K562 (cell line): ENCODE data around the gene CCDC183.

Source experiments
- GABPA ChIP-seq: fragments of 200-800 bp; sonication (Bioruptor generic); conservative IDR thresholded peaks from 2 replicates; pipeline ENCODE4 v1.6.1; 2016; ENCODE audit warnings: low read depth, missing genetic modification characterization, missing compliant biosample characterization
- GTF2A2 ChIP-seq: IDR thresholded peaks from 2 replicates; pipeline ENCODE4 v1.6.1; 2016; ENCODE audit warnings: mild to moderate bottlenecking, missing genetic modification characterization, missing compliant biosample characterization
- MEF2A ChIP-seq: IDR thresholded peaks from 2 replicates; pipeline ENCODE4 v1.6.1; 2011; ENCODE audit warnings: low read depth, mild to moderate bottlenecking, low read length, moderate library complexity; ENCODE audit not compliant: control insufficient read depth
- NCOA1 ChIP-seq: fragments of 450-650 bp; IDR thresholded peaks from 2 replicates; pipeline ENCODE4 v1.6.1; 2016; ENCODE audit warnings: low read depth
- POLR2A ChIP-seq: fragments of 450-650 bp; conservative IDR thresholded peaks from 2 replicates; pipeline ENCODE4 v1.6.1; 2016
- RBBP5 ChIP-seq: fragments of 200-600 bp; sonication (generic); IDR thresholded peaks from 2 replicates; pipeline ENCODE4 v1.6.1; 2012; ENCODE audit warnings: borderline replicate concordance, mild to moderate bottlenecking, low read length, control low read depth, inconsistent platforms; ENCODE audit not compliant: insufficient read depth, poor library complexity, severe bottlenecking
- SRF ChIP-seq, 2 experiments: fragments of 250-450, 450-650 bp in 1 of 2; sonication (Bioruptor Pico) in 1 of 2; sonication (generic) in 1 of 2; formaldehyde crosslinking; IDR thresholded peaks; 2 replicates each; pipeline versions ENCODE4 v1.5.0 to v1.5.1; 2020 to 2022; ENCODE audit warnings: mild to moderate bottlenecking in 1 of 2, missing genetic modification reagents in 1 of 2
- YBX1 ChIP-seq: fragments of 450-650 bp; IDR thresholded peaks from 2 replicates; pipeline ENCODE4 v1.7.1; 2016; ENCODE audit warnings: mild to moderate bottlenecking
- TF ChIP-seq, protein P1 (sequence below): sonication (generic); formaldehyde crosslinking; IDR thresholded peaks from 2 replicates; pipeline ENCODE4 v1.8.0; 2023; ENCODE audit warnings: missing genetic modification reagents, mild to moderate bottlenecking, borderline replicate concordance

DNA sequence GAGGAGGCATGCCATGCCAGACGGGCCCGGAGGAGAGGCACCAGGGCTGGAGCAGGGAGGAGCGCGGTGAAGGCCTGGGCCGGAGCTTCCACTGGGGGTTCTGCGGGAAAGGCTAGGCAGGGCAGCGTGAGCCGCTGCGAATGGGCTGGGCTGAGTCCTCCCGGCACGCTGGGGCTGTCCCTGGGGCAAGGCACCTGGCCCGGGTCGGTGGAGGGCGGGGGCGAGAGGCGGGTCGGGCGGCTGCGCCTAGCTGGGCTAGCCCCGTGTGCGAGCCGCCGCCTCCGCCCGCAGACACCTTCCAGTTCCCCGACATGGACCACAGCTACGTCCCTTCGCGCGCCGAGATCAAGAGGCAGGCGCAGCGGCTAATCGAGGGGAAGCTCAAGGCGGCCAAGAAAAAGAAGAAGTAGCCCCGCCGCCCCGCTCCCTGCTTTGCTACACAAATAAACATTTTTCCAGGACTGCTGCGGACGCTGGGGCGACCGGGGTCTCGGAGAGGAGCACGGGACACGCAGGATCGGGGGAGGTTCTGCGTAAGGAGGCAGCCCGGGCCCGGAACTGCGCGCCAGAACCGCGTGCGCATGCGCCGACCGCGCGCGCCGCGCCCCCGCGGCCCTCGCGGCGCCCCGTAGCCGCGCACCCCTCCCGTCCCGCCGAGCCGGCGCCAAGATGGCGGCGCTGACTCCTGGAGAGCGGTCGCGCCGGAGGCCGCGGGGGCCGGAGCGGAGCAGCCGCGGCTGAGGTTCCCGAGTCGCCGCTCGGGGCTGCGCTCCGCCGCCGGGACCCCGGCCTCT lies 11.3 kb downstream of the CCDC183 start, which contains the start of gene RABL6:
- TF ChIP-seq GABPA (tag) (no peak), YBX1 (no peak), MEF2A (no peak), GTF2A2 (tag) (no peak), POLR2A (peak; percentile 81), RBBP5 (no peak), SRF (CRISPR knock-in tag; IDR thresholded peaks at IDR 0.05) (no peak), NCOA1 (no peak)
- TF ChIP-seq, protein P1, sequence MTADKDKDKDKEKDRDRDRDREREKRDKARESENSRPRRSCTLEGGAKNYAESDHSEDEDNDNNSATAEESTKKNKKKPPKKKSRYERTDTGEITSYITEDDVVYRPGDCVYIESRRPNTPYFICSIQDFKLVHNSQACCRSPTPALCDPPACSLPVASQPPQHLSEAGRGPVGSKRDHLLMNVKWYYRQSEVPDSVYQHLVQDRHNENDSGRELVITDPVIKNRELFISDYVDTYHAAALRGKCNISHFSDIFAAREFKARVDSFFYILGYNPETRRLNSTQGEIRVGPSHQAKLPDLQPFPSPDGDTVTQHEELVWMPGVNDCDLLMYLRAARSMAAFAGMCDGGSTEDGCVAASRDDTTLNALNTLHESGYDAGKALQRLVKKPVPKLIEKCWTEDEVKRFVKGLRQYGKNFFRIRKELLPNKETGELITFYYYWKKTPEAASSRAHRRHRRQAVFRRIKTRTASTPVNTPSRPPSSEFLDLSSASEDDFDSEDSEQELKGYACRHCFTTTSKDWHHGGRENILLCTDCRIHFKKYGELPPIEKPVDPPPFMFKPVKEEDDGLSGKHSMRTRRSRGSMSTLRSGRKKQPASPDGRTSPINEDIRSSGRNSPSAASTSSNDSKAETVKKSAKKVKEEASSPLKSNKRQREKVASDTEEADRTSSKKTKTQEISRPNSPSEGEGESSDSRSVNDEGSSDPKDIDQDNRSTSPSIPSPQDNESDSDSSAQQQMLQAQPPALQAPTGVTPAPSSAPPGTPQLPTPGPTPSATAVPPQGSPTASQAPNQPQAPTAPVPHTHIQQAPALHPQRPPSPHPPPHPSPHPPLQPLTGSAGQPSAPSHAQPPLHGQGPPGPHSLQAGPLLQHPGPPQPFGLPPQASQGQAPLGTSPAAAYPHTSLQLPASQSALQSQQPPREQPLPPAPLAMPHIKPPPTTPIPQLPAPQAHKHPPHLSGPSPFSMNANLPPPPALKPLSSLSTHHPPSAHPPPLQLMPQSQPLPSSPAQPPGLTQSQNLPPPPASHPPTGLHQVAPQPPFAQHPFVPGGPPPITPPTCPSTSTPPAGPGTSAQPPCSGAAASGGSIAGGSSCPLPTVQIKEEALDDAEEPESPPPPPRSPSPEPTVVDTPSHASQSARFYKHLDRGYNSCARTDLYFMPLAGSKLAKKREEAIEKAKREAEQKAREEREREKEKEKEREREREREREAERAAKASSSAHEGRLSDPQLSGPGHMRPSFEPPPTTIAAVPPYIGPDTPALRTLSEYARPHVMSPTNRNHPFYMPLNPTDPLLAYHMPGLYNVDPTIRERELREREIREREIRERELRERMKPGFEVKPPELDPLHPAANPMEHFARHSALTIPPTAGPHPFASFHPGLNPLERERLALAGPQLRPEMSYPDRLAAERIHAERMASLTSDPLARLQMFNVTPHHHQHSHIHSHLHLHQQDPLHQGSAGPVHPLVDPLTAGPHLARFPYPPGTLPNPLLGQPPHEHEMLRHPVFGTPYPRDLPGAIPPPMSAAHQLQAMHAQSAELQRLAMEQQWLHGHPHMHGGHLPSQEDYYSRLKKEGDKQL (CRISPR knock-in tag) = no peak
